Fibroblast of pulmonary artery (primary cell): ENCODE results near the gene C16orf95.

Experiments
- DNase-seq: peaks from one replicate; pipeline ENCODE4 v3.0.0-alpha.2; 2010; ENCODE audit warnings: low read depth
- H3K4me3 ChIP-seq: replicated peaks from 2 replicates; pipeline ENCODE4 v1.5.1; 2011; ENCODE audit warnings: low read depth, mild to moderate bottlenecking, control low read depth, low read length, moderate library complexity
- CTCF ChIP-seq: IDR thresholded peaks from 2 replicates; pipeline ENCODE4 v1.5.1; 2011; ENCODE audit warnings: mild to moderate bottlenecking, control low read depth, low read length, inconsistent platforms; ENCODE audit errors: missing control alignments

The C16orf95 gene

GRCh38 chr16:87312008-87312407, 5.2 kb downstream of the C16orf95 start:
- H3K4me3 ChIP-seq = no peak overlapping the region
- DNase-seq = no peak
- TF ChIP-seq CTCF = no peak

GRCh38 chr16:87311387-87311786, 5.8 kb downstream of the C16orf95 start:
- TF ChIP-seq CTCF = no peak
- DNase-seq = no peak
- H3K4me3 ChIP-seq = no peak overlapping the region

- TF ChIP-seq CTCF = no peak
- no peak for DNase-seq
- H3K4me3 ChIP-seq = no peak overlapping the region
These were observed 6.6 kb downstream of the C16orf95 start for GRCh38 chr16:87310610-87311009.

GRCh38 chr16:87309620-87310525, 7.3 kb downstream of the C16orf95 start:
- no peak for DNase-seq
- H3K4me3 ChIP-seq = no peak overlapping the region
- TF ChIP-seq CTCF = no peak

GRCh38 chr16:87308826-87309225, 8.4 kb downstream of the C16orf95 start:
- no peak for TF ChIP-seq CTCF
- no peak overlapping the region for H3K4me3 ChIP-seq
- no peak for DNase-seq

- H3K4me3 ChIP-seq = no peak overlapping the region
- no peak for TF ChIP-seq CTCF
- no peak for DNase-seq
These were observed 10.7 kb downstream of the C16orf95 start for GRCh38 chr16:87306516-87306915.
